HG03280 (cell line): Measurements from ENCODE around the gene NANOS2.
A peak's percentile ranks its signal among the peaks of the same experiment; 100 is the strongest.
"Not testable (repeated sequence)": the region's sequence is repeated elsewhere in the genome, so short reads cannot be mapped to it uniquely, and the experiment has no call there.

Experiments used
- ATAC-seq: cut with Tn5 transposase; IDR thresholded peaks from one replicate; pipeline ENCODE4 v1.9.1; 2021; ENCODE audit warnings: mild to moderate bottlenecking, moderate library complexity; ENCODE audit not compliant: unreplicated experiment

NANOS2 gene

DNA sequence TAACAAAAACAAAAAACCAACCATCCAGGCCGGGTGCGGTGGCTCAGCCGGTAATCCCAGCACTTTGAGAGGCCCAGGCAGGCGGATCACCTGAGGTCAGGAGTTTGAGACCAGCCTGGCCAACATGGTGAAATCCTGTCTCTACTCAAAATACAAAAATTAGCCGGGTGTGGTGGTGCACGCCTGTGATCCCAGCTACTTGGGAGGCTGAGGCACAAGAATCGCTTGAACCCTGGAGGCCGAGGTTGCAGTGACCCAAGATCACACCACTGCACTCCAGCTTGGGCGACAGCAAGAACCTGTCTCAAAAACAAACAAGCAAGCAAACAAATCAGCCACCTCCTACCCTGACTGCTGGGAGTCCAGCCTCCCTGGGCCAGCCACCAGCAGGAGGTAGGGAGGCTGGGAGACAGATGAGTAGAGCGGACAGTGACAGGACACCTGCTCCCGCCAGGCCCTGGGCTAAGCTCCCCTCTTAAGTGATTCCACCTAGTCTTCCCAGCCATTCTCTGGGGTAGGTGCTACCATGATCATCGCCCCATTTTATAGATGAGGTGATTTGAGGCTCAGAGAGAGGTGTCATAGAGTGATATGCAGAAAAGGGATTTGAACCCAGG is 18.5 kb downstream of the NANOS2 start:
- not testable (repeated sequence) for ATAC-seq

DNA sequence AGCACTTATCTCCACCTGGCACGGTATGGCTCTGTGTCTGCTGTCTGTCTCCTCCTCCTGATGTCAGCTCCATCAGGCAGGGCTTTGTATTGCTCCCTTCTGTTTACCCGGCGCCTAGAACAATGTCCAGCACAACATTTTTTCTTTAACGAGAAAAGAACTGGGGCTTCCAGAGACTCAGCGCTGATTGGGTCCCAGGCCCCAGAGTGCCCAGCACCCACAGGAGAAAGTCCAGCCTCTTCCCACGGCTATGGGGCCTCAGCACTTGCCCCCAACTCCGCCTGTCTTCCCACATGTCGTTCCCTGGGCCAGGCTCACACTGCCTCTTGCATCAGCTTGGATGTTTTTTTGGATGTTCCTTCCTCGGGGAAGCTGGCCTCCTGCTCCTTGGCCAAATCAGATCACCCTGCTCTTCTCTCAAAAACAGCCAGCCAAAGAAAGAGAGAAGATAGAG is 19.0 kb downstream of the NANOS2 start:
- ATAC-seq, result no peak

DNA sequence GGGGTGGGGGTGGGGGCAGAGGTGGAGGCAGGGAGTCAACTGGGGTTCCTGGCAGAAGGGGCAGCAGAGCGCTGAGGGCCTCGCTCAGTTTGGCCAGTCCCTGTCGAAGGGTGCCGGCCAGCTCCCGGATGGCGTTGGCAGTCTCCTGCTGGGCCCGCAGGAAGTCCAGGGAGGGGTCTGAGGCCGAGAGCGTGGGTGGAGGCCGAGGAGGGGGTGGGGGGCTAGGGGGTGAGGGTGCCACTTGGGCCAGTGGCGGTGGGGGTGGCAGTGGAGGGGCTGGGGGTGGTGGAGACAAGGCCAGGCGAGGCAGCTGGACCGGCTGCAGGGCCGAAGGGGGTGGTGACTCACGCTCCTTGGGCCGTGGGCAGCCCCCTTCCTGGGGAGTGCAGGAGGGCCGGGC is 23.7 kb downstream of the NANOS2 start:
- ATAC-seq, result no peak

DNA sequence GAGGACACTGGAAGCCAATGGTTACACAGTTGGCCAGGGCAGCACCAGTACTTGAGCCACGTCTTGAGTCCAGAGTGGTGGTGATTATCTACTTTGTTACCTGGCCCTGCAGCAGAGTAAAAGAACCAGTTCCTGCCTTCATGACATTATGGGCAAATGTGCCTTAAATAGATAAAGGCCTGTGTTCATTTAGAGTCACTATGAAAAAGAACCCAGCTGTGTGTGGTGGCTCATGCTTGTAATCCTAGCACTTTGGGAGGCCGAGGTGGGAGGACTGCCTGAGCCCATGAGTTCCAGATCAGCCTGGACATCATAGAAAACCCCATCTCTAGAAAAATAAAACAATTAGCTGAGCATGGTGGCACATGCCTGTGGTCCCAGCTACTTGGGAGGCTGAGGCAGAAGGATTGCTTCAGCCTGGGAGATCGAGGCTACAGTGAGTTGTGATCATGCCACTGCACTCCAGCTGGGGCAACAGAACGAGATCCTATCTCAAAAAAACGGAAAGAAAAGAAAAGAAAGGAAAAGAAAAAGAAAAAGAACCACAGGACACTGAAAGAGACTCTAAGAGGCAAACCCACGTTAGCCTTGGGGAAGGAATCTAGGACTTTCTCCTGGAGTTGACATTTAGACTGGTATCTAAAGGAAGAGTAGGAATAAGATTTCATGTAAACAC is 25.2 kb downstream of the NANOS2 start:
- no peak for ATAC-seq

DNA sequence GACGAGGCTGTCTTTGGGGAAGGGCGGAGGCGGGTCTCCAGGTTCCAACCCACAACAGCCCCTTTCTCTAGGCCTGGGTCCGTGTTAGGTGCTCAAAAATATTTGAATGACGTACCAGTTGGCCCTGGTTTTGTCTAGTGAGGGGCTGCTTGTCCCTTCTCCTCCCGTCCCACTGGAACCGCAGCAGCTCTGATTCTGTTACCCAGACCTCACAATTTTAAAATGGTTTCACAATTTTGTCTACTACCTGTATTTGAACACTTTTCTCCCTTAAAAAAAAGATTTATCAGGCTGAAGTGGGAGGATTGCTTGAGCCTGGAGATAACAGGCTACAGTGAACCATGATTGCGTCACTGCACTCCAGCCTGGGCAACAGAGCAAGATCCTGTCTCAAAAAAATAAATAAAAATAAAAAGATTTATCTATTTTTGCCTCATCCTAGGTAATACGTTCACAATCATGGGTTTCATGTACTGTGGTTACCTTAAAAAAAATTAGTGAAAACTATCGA is 27.3 kb downstream of the NANOS2 start:
- ATAC-seq, result no peak

DNA sequence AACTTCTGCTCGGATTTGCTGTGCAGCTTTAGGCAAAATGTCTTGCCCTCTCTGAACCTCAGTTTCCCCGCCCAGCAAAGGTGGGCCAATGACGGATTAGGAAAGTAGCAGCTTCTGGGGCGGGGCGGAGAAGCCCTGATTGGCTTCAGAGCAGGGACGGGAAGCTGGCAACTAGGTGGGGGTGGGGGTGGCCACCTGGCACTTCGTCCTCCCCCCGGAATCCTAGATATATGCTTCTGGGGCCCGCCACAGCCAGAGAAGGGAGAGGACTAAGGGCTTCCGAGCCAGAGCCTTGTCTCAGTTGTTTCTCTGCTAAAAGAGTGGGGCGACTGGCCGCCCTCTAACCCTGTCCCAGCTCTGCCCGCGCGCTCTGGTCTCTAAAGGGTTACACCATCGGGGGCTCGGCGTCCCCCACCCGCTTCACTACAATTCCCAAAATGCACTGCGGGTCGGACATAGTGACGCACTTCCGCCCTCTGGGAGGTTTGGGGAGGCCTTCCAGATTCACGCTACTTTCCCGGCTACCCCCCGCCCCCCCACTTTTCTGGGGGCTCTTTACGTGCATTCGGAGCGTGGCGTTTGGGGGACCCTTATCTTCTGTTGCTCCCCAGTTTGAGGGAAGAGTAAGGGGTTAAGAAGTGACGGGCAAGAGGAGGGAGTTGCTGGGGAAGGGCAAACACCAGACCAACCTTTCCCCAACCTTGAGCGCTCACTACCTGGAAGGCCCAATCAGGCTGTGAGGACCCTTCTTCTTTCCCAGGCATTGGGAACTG is 28.0 kb downstream of the NANOS2 start:
- peak; percentile 49 for ATAC-seq

DNA sequence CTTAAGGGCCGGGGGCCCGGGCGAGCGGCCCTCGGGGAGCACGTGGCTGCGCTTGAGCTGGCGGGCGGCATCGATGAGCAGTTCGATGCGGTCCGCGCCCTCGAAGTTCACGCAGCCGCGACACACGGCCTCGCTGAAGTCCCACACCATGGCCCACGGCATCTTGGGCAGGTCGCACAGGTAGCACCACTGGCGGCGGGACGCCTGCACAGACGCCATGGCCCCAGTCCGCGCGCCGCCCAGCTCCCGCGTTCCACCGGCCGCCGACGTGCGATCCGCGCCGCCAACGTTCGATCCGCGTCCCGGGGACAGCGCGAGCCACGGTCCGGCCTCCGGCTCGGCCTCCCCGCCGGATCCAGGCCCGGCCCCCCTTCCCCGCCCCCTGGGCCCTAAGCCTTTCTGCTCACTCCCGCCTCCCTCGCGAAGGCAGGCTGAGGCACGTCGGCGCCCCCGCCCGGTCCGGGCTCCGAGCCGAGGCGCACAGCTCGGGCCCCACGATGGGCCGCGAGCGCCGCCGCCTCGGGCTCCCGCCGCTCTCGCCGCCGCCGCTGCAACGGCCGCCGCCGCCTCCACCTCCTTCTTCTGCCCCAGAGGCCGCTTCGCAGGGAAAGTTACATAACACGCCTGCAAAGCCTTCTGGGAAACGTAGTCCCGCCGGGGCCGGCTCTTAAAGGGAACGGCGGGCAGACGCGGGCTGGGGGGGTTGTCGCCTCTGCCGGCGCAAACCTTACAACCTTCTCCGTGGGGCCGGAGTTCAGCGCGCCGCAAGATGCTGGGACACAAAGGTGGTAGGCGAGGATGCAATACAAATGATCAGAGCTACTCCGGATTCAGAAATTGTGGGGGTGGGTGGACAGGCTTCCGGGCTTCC is 28.8 kb downstream of the NANOS2 start, which contains the start of gene IRF2BP1:
Gene IRF2BP1, minus strand, starts transcription at position 586 of the 871 bp plus-strand sequence. Its CDS starts 367 bp downstream, at position 219.
- ATAC-seq, result peak; percentile 50

DNA sequence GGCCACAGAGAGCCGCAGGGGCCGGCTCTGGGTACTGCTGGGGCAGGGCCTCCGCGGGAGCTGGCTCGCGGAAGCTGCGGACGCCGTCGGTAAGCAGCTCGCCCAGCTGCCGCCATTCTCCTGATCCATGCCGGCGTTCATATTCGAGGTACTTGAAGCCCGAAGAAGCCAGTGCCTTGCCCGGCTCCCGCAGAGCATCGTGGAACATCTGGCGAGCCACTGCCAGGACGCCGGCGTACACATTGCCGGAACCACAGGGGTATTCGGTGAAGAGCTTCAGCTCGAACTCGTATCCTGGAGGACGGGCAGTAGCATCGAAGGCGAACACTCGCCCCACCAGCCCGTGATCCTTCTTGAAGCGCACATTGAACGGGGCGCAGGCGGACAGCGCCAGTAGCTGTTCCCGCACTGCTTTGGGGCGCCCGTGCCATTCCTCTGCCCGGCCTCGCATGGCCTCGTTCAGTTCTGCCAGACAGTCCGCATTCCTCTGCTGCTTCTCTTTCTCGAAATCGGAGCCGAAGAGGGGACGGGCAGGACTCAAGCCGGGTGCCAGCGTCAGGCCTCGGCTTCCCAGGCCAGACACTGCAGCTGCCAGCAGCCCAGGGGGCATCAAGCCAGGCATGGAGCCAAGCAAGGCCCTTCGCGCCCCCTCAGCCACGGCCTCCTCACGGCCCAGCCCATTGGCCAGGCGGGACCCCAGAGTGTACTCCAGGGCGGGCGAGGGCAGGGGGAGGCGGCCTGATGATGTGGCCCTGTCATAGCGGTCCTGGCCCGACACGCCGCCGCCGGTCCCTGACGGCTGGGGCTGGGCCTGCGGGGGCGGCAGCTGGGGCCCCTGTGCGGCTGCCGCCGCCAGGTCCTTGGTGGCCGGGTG is 29.7 kb downstream of the NANOS2 start:
- no peak for ATAC-seq

DNA sequence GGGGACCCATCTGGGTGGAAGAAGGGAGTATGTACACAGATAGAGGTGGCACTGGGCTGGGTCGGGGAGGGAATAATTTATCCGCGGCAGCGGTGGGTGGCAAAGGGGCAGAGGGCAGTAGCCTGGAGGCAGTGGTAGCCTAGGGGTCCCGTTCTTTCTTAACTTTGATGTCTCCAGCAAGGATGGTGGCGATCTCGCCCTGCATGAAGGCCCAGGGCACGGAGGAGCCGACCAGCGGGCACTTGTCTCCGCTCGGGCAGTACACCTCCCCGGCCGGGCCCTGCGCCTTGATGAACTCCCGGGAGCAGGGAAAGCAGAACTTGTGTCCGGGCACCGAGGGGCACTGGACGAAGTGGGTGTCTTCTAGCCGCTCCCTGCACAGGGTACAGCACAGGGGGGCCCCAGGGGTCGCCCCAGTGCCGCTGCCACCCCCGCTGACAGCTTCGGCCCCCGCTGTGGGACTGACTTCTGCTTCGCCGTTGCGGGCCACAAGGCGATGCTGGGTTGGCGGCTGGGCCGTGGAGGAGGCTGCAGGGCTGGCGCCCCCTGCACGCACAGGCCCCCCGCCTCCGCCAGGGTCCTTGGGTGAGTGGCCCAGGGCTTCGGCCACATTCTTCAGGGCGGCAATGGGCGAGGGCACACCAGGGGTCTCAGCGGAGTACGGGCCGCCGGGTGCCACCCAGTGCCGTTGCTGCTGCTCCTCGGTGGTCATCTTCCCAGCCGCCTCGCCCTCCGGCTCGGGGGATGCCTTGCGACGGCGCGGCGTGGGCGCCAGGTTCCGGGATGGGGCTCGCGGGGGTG is 30.5 kb downstream of the NANOS2 start:
- no peak for ATAC-seq

DNA sequence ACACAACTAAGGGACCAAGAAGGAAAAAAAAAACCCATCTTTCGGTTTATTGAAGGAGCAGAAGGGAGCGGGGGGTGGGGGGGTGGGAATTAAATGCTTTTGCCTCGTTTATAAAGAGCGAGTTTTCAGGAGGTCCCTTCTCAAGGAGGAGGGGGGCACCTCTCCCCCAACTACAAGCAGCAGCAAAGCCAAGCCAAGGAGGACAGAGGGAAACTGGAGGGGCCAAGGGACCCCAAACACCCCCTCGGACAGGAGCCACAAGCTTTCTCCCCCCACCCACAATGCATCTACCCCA is 31.0 kb downstream of the NANOS2 start:
- no peak for ATAC-seq

DNA sequence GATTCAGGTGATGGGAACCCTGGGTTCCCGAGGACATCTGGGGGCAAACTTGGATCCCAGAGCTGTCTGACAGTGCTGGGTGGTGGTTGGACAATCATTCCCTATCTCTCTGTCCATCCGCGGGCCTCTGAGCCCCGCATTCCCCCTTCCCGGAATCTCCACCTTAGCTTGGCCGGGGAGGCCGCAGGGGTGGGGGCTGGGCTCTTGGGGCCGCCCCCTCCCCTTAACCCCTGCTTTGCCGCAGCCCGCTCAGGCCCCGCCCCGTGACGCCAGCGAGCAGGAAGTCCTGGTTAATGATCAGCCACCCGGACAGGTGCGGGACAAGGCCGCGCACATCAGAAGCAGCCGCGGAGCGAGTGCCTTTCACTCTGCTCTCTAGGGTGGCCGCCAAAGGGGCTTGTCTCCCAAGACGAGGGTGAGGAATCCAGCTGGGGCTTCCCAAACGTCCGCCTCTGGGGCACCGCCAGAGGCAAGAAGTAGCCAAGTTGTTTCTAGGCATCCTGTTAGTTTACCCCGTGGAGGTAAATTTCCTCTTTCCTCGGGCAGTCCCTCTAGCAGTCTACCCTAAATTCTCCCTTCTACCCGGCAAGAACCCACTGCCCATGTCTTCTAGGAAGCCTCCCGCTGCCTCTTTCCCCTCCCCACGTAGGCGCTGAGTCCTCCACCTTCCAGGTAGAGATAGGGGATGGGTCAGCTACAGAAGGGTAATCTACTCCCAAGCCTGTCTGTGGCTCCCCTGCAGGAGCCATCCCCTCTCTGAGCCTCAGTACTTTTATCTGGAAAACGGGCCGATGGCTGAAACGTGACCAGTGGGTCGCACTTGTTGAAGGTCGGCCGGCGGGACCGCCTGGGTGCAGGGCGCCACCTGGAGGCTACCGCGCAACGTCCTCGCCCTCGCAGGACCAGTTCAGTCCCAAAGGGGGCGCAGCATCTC is 31.7 kb downstream of the NANOS2 start:
- ATAC-seq, result no peak

DNA sequence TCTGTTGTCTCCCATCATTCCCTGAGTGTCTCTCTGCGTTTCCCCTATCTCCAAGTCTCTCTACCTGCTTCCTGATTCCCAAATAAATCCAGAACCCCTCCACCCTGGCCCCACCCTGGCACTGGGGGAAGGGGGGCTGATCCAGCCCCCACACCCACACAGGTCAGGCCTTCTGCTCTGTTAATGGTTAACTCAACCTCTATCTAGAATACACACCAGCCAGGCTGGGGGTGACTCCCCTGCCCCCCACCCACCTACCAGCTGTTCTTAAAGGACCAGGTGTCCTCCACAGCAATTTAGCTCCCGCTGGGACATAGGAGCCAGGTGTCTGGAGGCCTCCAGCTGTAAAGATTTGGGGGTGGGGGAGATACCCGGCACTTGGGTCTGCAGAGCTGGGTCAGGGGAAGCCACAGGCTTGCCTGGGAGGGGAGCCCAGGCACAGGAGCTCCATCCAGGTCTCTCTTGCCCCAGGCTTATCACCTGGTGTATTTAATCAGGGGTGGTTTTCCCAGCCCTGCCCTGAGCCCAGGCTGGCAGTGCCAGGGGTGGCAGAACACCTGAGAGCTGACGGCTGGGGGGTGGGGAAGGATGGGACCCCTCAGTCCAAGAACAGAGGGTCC is 32.6 kb downstream of the NANOS2 start:
- no peak for ATAC-seq

DNA sequence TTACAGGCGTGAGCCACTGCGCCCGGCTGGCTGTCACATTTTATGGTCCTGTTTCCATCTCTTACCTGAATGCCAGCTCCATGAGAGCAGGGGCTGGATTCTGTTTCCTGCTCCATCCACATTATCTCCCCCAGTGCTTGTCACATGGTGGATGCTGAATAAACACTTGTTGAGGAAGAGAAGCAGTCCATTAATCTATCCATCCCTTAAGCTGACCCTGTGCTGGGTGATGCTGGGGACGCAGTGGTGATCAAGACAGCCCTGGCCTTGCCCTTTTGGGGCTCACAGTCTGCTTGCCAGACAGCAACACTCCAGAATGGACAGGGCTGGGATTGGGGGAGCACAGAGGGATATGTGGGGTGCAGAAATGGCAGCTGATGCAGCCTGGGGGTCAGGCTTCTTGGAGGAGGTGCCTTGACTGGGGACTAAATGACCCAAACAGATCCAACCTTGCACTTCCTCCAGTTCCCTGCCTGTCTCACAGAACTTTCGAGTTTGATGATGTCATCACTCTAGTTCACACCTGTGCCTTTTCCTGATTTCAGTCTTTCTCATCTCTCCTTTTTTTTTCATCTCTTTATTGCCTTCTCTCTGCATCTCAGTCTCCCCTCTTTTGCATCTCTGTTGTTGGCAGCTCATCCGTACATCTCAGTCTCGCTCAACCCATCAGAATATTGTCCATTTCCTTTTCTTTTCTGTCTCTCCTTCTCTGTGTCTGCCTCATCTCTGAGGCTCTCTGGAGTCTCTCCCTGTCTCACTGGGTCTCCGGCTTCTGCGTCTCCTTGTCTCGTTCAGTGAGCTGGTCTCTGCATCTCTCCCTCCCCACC is 33.3 kb downstream of the NANOS2 start:
- no peak for ATAC-seq

DNA sequence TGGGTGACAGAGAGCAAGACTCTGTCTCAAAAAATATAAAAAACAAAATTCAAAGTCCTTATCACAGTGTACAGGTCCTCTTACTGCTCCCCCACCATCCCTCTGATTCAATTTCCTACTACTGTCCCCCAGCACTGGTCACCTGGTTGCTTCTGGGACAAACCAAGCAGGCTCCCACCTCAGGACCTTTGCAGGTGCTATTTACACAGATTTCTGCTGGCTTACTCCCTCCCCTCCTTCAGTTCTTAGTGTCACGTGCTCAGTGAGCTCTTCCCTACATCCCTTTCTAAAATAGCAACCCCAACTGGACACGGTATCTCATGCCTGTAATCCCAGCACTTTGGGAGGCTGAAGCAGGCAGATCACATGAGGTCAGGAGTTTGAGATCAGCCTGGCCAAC is 34.6 kb downstream of the NANOS2 start:
- no peak for ATAC-seq

DNA sequence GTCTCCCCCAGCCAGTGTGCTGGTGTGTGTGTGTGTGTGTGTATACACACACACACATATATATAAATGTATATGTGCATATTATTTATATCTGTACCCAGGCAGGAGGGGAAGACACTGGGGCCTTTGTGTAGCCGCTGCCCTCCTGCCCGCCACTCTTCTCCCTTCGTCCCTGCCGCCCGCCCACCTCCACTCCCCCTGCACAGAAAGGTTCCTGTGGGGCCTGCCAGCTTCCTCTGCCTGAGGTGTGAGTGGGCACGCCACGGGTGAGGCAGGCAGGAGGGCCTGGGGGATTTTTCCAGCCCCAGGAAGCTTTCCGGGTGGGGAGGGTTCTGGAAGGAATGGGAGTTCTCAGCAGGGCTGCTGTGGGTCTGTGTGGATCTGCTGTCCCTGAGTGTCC is 35.5 kb downstream of the NANOS2 start:
- ATAC-seq, result no peak

DNA sequence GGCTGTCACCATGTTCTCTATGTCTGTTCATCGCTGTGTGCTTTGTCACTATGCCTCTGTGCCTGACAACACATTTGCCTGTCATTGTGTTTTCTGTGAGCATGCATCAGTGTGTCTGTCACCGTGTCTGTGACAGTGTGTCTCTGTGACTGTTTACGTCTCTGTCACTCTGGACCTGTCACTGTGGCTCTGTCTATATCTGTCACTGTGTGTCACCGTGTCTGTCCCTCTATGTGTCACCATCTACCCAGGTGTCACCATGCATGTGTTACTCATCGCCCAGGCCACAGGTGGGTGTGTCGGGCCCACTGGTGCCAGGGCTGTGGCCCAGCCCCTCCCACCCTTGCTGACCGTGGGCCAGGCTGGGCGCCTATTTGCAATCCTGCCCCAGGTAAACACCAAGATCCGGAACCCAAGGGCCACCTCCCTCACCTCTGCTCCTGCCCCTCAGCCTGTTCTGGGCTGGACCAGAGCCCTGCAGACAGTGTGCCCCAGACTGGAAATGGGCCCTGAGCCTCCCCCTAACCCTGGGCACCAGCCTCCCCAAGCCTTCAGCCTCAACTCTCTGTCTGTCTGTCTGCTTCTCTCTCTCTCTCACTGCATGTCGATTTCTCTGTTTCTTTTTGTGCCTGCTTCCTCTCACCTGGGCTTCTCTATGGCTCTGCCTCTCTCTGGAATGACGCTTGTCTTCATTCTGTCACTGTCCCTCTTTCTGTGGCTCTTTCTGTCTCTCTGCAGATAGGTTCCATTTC is 36.4 kb downstream of the NANOS2 start:
- no peak for ATAC-seq
